Loucy (cell line): ENCODE results near the gene MCUR1.
A peak's percentile ranks its signal among the peaks of the same experiment; 100 is the strongest.

ENCODE experiments used
- H2AFZ ChIP-seq: fragments of 200-600 bp; sonication (generic); 2 replicates; pipeline ENCODE4 v1.6.0; 2016; ENCODE audit warnings: antibody characterized with exemption, mild to moderate bottlenecking, low read length, moderate library complexity
- H3F3A ChIP-seq: fragments of 200-600 bp; 2 replicates; pipeline ENCODE4 v1.6.0; 2016; ENCODE audit warnings: antibody characterized with exemption, low read depth, mild to moderate bottlenecking
- H3K27me3 ChIP-seq: fragments of 200-600 bp; sonication (generic); 2 replicates; pipeline ENCODE4 v1.6.1; 2014; ENCODE audit warnings: low read length, mild to moderate bottlenecking; ENCODE audit not compliant: insufficient read depth, poor library complexity, severe bottlenecking
- H3K36me3 ChIP-seq: fragments of 200-600 bp; sonication (generic); 2 replicates; pipeline ENCODE4 v1.6.1; 2016; ENCODE audit warnings: low read length; ENCODE audit not compliant: insufficient read depth
- H3K4me1 ChIP-seq: fragments of 200-600 bp; sonication (generic); 2 replicates; pipeline ENCODE4 v1.5.1; 2014; ENCODE audit warnings: low read length, mild to moderate bottlenecking; ENCODE audit not compliant: insufficient read depth, poor library complexity, severe bottlenecking
- H3K4me2 ChIP-seq: fragments of 200-600 bp; sonication (generic); 2 replicates; pipeline ENCODE4 v1.6.0; 2014; ENCODE audit warnings: antibody characterized with exemption, low read length, low read depth, mild to moderate bottlenecking; ENCODE audit not compliant: poor library complexity, severe bottlenecking
- H3K4me3 ChIP-seq: fragments of 200-600 bp; sonication (generic); 2 replicates; pipeline ENCODE4 v1.5.1; 2014; ENCODE audit warnings: low read length, mild to moderate bottlenecking, mixed read lengths; ENCODE audit not compliant: poor library complexity, severe bottlenecking
- H3K79me2 ChIP-seq: fragments of 200-600 bp; sonication (generic); 2 replicates; pipeline ENCODE4 v1.6.1; 2014; ENCODE audit warnings: low read length; ENCODE audit not compliant: insufficient read depth
- H3K9ac ChIP-seq: fragments of 200-600 bp; sonication (generic); 2 replicates; pipeline ENCODE4 v1.6.0; 2014; ENCODE audit warnings: mild to moderate bottlenecking, low read depth, low read length, moderate library complexity; ENCODE audit not compliant: poor library complexity, severe bottlenecking
- H3K9me2 ChIP-seq: fragments of 200-600 bp; sonication (generic); replicated peaks from 2 replicates; pipeline ENCODE4 v1.6.1; 2016; ENCODE audit warnings: low read depth, low read length, mixed read lengths
- H3K9me3 ChIP-seq: fragments of 200-600 bp; sonication (generic); 2 replicates; pipeline ENCODE4 v1.6.1; 2014; ENCODE audit warnings: mild to moderate bottlenecking, antibody characterized with exemption, low read length, low read depth; ENCODE audit not compliant: insufficient read depth
- H4K20me1 ChIP-seq: fragments of 200-600 bp; sonication (generic); 2 replicates; pipeline ENCODE4 v1.6.0; 2014; ENCODE audit warnings: antibody characterized with exemption, low read length, mild to moderate bottlenecking; ENCODE audit not compliant: insufficient read depth, poor library complexity, severe bottlenecking
- CTCF ChIP-seq: fragments of 200-600 bp; sonication (generic); conservative IDR thresholded peaks from 2 replicates; pipeline ENCODE4 v1.5.1; 2014; ENCODE audit warnings: mild to moderate bottlenecking, antibody characterized with exemption, low read length
- EZH2phosphoT487 ChIP-seq: fragments of 200-600 bp; IDR thresholded peaks from 2 replicates; pipeline ENCODE4 v1.6.1; 2018; ENCODE audit warnings: antibody characterized with exemption, mild to moderate bottlenecking, moderate library complexity, borderline replicate concordance

MCUR1 gene

DNA sequence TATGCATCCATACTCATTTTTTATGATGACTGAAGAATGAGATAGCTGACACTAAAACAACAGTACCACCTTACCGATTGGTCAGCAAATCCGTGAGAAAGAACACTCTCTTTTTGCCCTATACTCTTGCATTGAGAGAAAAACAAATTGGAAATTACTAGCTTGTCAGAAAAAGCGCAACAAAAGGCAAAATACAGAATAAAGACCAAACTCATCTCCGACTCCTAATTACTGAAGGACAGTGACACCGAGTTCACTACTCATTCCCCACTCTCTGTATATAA is 2.1 kb downstream of the MCUR1 start:
- no peaks in the 10 kb centered on the region for H3K36me3 ChIP-seq
- H2AFZ ChIP-seq = no peak overlapping the region
- H3K27me3 ChIP-seq = no peaks in the 10 kb centered on the region
- H3K79me2 ChIP-seq = peaks cover 39% of the 10 kb centered on the region
- peak overlapping the region; percentile 76 for H3K4me2 ChIP-seq
- peaks cover 14% of the 10 kb centered on the region for H4K20me1 ChIP-seq
- peaks cover 41% of the 10 kb centered on the region for H3K4me1 ChIP-seq
- no peaks in the 10 kb centered on the region for H3K9me2 ChIP-seq
- H3K9me3 ChIP-seq = no peaks in the 10 kb centered on the region
- H3F3A ChIP-seq = peaks cover 6% of the 10 kb centered on the region; the same call in 1 of the 2 replicates
- H3K9ac ChIP-seq = peak overlapping the region; percentile 87
- TF ChIP-seq EZH2phosphoT487 = no peak
- peak overlapping the region; percentile 82 for H3K4me3 ChIP-seq

DNA sequence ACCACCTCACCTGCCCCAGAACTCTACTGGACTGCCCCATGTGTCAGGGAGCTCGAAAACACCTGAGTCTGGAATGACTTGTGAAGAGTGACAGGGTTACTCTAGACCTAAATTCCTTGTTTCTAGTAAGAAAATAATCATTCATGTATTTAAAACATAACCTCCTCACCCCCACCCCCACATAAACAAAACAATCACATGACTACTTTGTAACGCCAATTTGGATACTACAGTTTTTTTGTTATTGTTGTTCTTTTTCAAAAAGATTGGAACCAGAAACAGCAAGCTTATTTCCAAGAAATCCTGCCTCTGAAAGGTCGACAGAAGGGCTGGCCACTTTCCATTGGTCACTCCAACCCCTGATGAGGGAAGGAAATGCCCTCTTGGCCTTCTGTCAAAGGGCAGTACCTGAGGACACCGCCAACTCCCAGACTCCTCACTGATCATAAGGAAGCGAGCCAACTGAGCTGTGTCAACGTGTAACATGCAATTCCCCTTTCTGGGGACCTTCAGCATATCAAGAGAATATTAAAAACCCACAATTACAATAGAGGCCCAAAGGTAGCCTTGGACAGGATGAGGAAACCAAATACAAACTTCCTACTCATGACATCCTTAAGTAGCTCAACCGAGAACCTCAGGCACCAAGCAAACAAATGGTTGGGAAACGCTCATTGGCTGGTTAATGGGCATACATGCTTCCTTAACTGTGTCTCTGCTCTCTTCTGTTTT is 2.6 kb downstream of the MCUR1 start:
- peak overlapping the region; percentile 82 for H3K4me3 ChIP-seq
- no peak overlapping the region for H2AFZ ChIP-seq
- H3K4me2 ChIP-seq = peak overlapping the region; percentile 76
- no peaks in the 10 kb centered on the region for H3K9me2 ChIP-seq
- no peak for TF ChIP-seq CTCF
- TF ChIP-seq EZH2phosphoT487 = no peak
- H3K36me3 ChIP-seq = peaks cover 2% of the 10 kb centered on the region; the same call in 1 of the 2 replicates
- no peaks in the 10 kb centered on the region for H3K27me3 ChIP-seq
- peaks cover 41% of the 10 kb centered on the region for H3K79me2 ChIP-seq
- H3F3A ChIP-seq = peaks cover 6% of the 10 kb centered on the region; the same call in 1 of the 2 replicates
- H3K9me3 ChIP-seq = no peaks in the 10 kb centered on the region
- H3K9ac ChIP-seq = peak overlapping the region; percentile 87
- peaks cover 41% of the 10 kb centered on the region for H3K4me1 ChIP-seq
- H4K20me1 ChIP-seq = peaks cover 14% of the 10 kb centered on the region

DNA sequence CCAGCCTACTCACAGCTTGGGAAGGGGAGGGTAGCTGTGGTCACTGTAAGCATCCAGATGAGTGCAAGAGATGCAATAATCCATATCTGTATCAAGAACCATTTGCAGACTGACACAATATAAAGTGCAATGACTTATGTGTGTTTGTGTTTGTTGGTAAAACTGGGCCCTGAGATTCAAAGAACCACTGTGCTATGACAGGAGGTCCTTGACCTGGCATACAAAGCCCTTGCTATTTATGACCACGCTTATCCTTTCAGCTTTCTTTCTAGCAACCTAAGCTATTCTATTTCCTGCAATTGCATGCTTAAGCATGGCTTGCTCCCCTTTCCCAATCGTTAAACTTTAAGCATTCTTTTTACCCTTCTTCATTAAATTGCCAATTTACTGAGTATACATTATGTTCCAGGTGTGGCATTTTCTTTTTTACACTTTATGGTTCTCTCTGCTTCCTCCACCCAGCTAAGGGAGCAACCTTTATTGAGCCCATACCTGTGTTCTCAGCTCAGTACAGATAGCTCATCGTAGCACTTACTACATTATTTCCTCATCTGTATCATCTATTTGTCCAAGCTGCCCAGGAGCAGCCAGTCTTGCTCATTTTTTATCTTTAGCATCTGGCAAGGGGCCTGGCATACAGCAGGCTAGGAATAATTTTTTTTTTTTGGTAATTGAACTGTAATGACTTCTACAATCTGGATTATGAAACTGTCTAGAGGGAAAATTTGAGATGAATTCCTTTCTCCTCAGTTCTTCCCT is 3.5 kb downstream of the MCUR1 start:
- Histone ChIP-seq H3K9me2 (no peaks in the 10 kb centered on the region), H3K4me3 (no peak overlapping the region), H3K79me2 (peaks cover 41% of the 10 kb centered on the region), H3K4me2 (peak overlapping the region; percentile 76), H3K9ac (peak overlapping the region; percentile 0), H3K27me3 (no peaks in the 10 kb centered on the region), H2AFZ (no peak overlapping the region), H3K36me3 (peaks cover 8% of the 10 kb centered on the region; the same call in 1 of the 2 replicates), H3K9me3 (no peaks in the 10 kb centered on the region), H4K20me1 (peaks cover 14% of the 10 kb centered on the region), H3F3A (peaks cover 6% of the 10 kb centered on the region; the same call in 1 of the 2 replicates), H3K4me1 (peaks cover 41% of the 10 kb centered on the region)
- TF ChIP-seq CTCF (no peak), EZH2phosphoT487 (no peak)
